Psoas muscle (tissue), 8 donors: ENCODE results near the gene PLD6. TPM values are rescaled to one million over a fixed set of nuclear protein-coding genes. Genes with fewer than 3 reads are reported as not detected.

Experiments used
- ATAC-seq, 4 donors: fragments of 200-7000 bp; cut with Tn5 transposase; one replicate each; pipeline ENCODE4 v1.9.1; 2020; ENCODE audit warnings: moderate library complexity in 3 of 4, mild to moderate bottlenecking in 2 of 4
- DNase-seq, 2 donors: peaks; one replicate each; pipeline ENCODE4 v3.0.0-alpha.2; 2020
- H3K27ac ChIP-seq: fragments of 200-600 bp; one replicate; pipeline ENCODE4 v1.8.0; 2022
- H3K27me3 ChIP-seq, 3 donors: fragments of 200-600 bp in 1 of 3; one replicate each; pipeline versions ENCODE4 v1.6.1 to v1.8.0; 2013 to 2022; ENCODE audit warnings: low read length in 2 of 3, mild to moderate bottlenecking in 2 of 3, moderate library complexity in 1 of 3; ENCODE audit not compliant: insufficient read depth in 3 of 3
- H3K36me3 ChIP-seq, 2 donors: fragments of 200-600 bp in 1 of 2; one replicate each; pipeline versions ENCODE4 v1.6.1 to v1.8.0; 2013 to 2022; ENCODE audit warnings: low read depth in 1 of 2, mild to moderate bottlenecking in 1 of 2, moderate library complexity in 1 of 2; ENCODE audit not compliant: insufficient read depth in 1 of 2
- H3K4me1 ChIP-seq: fragments of 200-600 bp; one replicate; pipeline ENCODE4 v1.8.0; 2022
- H3K4me3 ChIP-seq: fragments of 200-600 bp; one replicate; pipeline ENCODE4 v1.8.0; 2022; ENCODE audit warnings: mild to moderate bottlenecking
- H3K9me3 ChIP-seq: fragments of 200-600 bp; one replicate; pipeline ENCODE4 v1.8.0; 2022
- WGBS, 3 donors: extraction: QIAGEN DNeasy Blood & Tissue Kit; methylation state at CpG; one replicate each; pipeline versions ENCODE4 v1.1.6 to v1.1.7; 2013; 5-methylcytosine and 5-hydroxymethylcytosine counted together
- intact Hi-C, 2 donors: fragments of 100-400 bp; cut with DNase I; formaldehyde crosslinking; loops; one replicate each; pipeline versions ENCODE4 v1.11.0 to v1.14.2; 2022
- polyA plus RNA-seq, 3 donors: library from polyadenylated mRNA; stranded (reverse); fragments of 200-250 nt; gene quantifications; one replicate each; pipeline ENCODE4 v1.2.3, GENCODE V29; 2013
- total RNA-seq, 4 donors: library from RNA; stranded (reverse); fragmentation: NEBNext Ultra II Directional in 2 of 4; extraction: Animal tissue kit (Norgen Biotek cat#: 25700) in 2 of 4; gene quantifications; one replicate each; pipeline versions ENCODE4 v1.2.1 to v1.2.4, GENCODE V29; 2021 to 2023
- TF ChIP-seq, protein P1 (sequence below): fragments of 200-600 bp; IDR thresholded peaks from one replicate; pipeline ENCODE4 v1.8.0; 2022; ENCODE audit warnings: antibody characterized with exemption
- donor health status: healthy with polysubstance abuse.
- donor health status: DM: no; HTN: no; CAD: no; lungs with moderate emphysema.
- donor health status: Bipolar disorder and iron deficiency.
- donor health status: healthy.
- donor health status: DM: yes; HTN: yes; CAD: no.
- donor health status: DM: no; HTN: no; CAD: no.
- donor health status: DM: no; HTN: no; CAD: no.
- donor health status: DM: yes; HTN: yes; CAD: no.

The PLD6 gene
- total and polyA plus RNA-seq, 7 donors: 0.84 to 5.4 (median 2.5) TPM

DNA sequence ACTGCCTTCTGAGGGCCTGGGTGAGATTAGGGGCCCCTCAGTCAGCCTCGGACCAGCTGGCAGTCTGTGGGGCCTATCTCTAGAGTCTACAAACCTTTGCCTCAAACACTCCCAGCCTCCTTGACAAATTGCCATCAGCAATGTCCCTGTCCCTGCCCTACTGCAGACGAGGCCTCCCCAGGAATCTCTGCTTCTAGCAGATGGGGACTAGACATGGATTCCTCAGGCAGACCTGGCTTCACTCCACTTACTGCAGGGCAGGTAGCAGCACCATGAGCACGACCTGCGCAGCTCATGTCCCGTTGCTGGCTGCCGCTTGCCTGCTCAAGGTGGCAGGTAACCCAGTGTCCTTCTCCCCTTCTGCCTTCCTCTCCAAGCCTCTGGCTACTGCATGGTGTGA lies 49.1 kb downstream of the PLD6 start:
- intact Hi-C loops: no loop called here
- 83 to 94% (median 86%) methylated on average over 6 of the region's 6 CpGs for WGBS, 3 donors
- peak overlapping the region; percentile 30 for H3K27ac ChIP-seq

DNA sequence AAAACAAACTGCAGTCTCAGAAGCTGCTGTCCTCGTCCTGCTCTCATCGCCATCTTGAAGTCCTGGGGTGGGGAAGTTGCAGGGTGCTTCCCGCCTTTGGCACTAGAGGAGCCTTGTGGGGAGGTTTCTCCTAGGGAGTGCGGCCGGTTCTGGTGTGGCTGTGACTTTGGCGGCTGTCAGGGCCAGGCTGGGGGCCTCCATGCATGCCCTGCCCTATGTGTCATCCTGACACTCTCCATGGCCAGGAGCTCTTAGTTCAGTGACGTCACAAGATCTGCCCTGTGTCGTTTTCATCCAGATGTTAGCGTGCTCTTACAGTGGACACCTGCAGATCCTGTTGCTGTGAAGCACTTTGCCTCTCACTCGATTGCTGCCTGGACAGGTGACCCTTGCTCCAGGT lies 49.6 kb downstream of the PLD6 start:
- ATAC-seq (no peak), DNase-seq (no peak)
- WGBS, 3 donors: 72 to 85% (median 75%) methylated on average over 10 of the region's 10 CpGs
- peak overlapping the region; percentile 30 for H3K27ac ChIP-seq
- no peaks in the 10 kb centered on the region for H3K27me3 ChIP-seq
- no peak overlapping the region for H3K4me3 ChIP-seq
- peaks cover 20% of the 10 kb centered on the region for H3K4me1 ChIP-seq
- H3K9me3 ChIP-seq: no peaks in the 10 kb centered on the region
- peaks cover 18 to 84% of the 10 kb centered on the region in 2 donors for H3K36me3 ChIP-seq
- intact Hi-C loops: no loop called here
- TF ChIP-seq, protein P1, sequence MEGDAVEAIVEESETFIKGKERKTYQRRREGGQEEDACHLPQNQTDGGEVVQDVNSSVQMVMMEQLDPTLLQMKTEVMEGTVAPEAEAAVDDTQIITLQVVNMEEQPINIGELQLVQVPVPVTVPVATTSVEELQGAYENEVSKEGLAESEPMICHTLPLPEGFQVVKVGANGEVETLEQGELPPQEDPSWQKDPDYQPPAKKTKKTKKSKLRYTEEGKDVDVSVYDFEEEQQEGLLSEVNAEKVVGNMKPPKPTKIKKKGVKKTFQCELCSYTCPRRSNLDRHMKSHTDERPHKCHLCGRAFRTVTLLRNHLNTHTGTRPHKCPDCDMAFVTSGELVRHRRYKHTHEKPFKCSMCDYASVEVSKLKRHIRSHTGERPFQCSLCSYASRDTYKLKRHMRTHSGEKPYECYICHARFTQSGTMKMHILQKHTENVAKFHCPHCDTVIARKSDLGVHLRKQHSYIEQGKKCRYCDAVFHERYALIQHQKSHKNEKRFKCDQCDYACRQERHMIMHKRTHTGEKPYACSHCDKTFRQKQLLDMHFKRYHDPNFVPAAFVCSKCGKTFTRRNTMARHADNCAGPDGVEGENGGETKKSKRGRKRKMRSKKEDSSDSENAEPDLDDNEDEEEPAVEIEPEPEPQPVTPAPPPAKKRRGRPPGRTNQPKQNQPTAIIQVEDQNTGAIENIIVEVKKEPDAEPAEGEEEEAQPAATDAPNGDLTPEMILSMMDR: no peak

More for the DNA sequence above, 49.1 kb downstream of the PLD6 start:
- TF ChIP-seq, protein P1: no peak
- H3K4me3 ChIP-seq: no peak overlapping the region
- no peaks in the 10 kb centered on the region for H3K9me3 ChIP-seq
- H3K27me3 ChIP-seq: no peaks in the 10 kb centered on the region
- peaks cover 18 to 89% of the 10 kb centered on the region in 2 donors for H3K36me3 ChIP-seq
- DNase-seq: no peak
- ATAC-seq: no peak
- peaks cover 15% of the 10 kb centered on the region for H3K4me1 ChIP-seq

DNA sequence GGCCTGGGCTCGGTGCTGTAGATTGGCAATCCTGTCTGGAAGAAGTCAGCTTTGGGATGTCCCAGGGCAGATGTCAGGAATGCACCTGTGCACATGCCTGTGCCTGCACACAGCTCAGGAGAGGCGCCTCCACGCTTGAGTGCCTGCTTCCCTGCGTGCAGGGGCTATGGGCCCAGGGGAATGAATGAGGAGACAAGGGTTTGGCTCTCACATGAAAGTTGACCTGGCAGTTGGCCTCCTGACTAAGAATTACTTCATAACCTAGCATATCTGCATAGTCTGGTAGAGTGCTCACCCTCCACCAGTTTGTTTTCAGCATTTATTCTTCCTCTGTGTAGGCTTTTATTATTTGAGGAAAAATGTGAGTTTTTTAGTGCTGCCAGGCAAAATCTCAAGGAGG lies 50.0 kb downstream of the PLD6 start:
- DNase-seq: no peak
- Histone ChIP-seq H3K4me3 (no peak overlapping the region), H3K27ac (no peak overlapping the region), H3K27me3 (no peaks in the 10 kb centered on the region), H3K36me3 (peaks cover 16 to 80% of the 10 kb centered on the region in 2 donors), H3K4me1 (peaks cover 24% of the 10 kb centered on the region), H3K9me3 (no peaks in the 10 kb centered on the region)
- TF ChIP-seq, protein P1: no peak
- 37 to 65% (median 46%) methylated on average over 4 of the region's 4 CpGs for WGBS, 3 donors
- intact Hi-C loops: no loop called here
- ATAC-seq: no peak

DNA sequence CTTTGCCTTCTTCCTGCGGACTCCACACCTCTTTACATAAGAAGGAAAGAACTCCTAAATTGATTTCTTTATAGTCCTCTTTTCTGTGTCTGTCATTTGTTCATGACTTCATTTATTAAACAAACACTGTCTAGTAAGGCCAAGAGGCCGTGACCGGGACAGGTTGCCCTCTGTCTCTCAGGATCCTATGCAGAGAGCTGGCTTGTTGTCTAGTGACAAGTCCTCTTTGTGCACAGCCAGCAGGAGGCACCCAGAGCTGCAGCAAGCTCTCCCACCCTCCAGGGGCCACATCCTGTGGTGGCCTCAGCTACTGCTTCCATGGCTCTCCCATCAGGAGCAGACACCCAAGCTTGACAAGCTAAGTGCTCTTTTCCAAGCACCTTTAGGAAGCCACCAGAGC lies 50.6 kb downstream of the PLD6 start:
- H3K27ac ChIP-seq: no peak overlapping the region
- intact Hi-C loops: no loop called here
- no peak for ATAC-seq

More for the DNA sequence above, 50.6 kb downstream of the PLD6 start:
- no peak overlapping the region for H3K4me3 ChIP-seq
- 92 to 97% (median 94%) methylated on average over 3 of the region's 3 CpGs for WGBS, 3 donors
- TF ChIP-seq, protein P1: no peak
- H3K36me3 ChIP-seq: peaks cover 15 to 79% of the 10 kb centered on the region in 2 donors
- no peaks in the 10 kb centered on the region for H3K27me3 ChIP-seq
- no peaks in the 10 kb centered on the region for H3K9me3 ChIP-seq
- DNase-seq: no peak
- H3K4me1 ChIP-seq: peaks cover 29% of the 10 kb centered on the region
